DND-41 (cell line): ENCODE results near the gene TMEM252.

Experiments
- ATAC-seq: fragments of 200-7000 bp; cut with Tn5 transposase; 3 replicates; pipeline ENCODE4 v1.9.1; 2021; ENCODE audit warnings: low read depth; ENCODE audit not compliant: insufficient read depth
- DNase-seq: peaks from one replicate; pipeline ENCODE4 v3.0.0-alpha.2; 2020
- H2AFZ ChIP-seq: 2 replicates; pipeline ENCODE4 v1.6.0; 2012; ENCODE audit warnings: low read depth, low read length
- H3K27ac ChIP-seq: 2 replicates; pipeline ENCODE4 v1.5.1; 2012; ENCODE audit warnings: low read length, inconsistent platforms
- H3K27me3 ChIP-seq: fragments of 200-600 bp; sonication (generic); 2 replicates; pipeline ENCODE4 v1.6.0; 2012; ENCODE audit warnings: low read length, mild to moderate bottlenecking, inconsistent platforms; ENCODE audit not compliant: insufficient read depth, poor library complexity
- H3K36me3 ChIP-seq: 2 replicates; pipeline ENCODE4 v1.5.1; 2012; ENCODE audit warnings: low read length, inconsistent platforms; ENCODE audit not compliant: insufficient read depth
- H3K4me1 ChIP-seq: 2 replicates; pipeline ENCODE4 v1.5.1; 2012; ENCODE audit warnings: mild to moderate bottlenecking, low read length; ENCODE audit not compliant: insufficient read depth
- H3K4me2 ChIP-seq: 2 replicates; pipeline ENCODE4 v1.6.0; 2012; ENCODE audit warnings: mild to moderate bottlenecking, moderate library complexity, low read length, inconsistent platforms; ENCODE audit not compliant: insufficient read depth
- H3K4me3 ChIP-seq, 2 experiments: fragments of 200-600 bp in 1 of 2; shearing (Covaris generic) in 1 of 2; 2 replicates each; pipeline ENCODE4 v1.5.1; 2012 to 2016; ENCODE audit warnings: inconsistent platforms in 2 of 2, low read length in 2 of 2, mild to moderate bottlenecking in 2 of 2, low read depth in 1 of 2, moderate library complexity in 1 of 2
- H3K79me2 ChIP-seq: 2 replicates; pipeline ENCODE4 v1.6.0; 2012; ENCODE audit warnings: low read length, inconsistent platforms; ENCODE audit not compliant: insufficient read depth
- H3K9ac ChIP-seq: 2 replicates; pipeline ENCODE4 v1.6.0; 2012; ENCODE audit warnings: low read depth, mild to moderate bottlenecking, inconsistent platforms, low read length, moderate library complexity
- H3K9me3 ChIP-seq: 2 replicates; pipeline ENCODE4 v1.5.1; 2012; ENCODE audit warnings: low read length, moderate library complexity, mild to moderate bottlenecking, inconsistent platforms; ENCODE audit not compliant: insufficient read depth, severe bottlenecking
- H4K20me1 ChIP-seq: 2 replicates; pipeline ENCODE4 v1.6.0; 2012; ENCODE audit warnings: low read length; ENCODE audit not compliant: insufficient read depth
- CTCF ChIP-seq: IDR thresholded peaks from 2 replicates; pipeline ENCODE4 v1.5.1; 2012; ENCODE audit warnings: borderline replicate concordance, low read length, moderate library complexity, mild to moderate bottlenecking; ENCODE audit not compliant: poor library complexity, severe bottlenecking; ENCODE audit errors: extremely low read depth
- EZH2 ChIP-seq: IDR thresholded peaks from 3 replicates; pipeline ENCODE4 v1.6.1; 2012; ENCODE audit warnings: borderline replicate concordance, low read depth, mild to moderate bottlenecking, moderate library complexity, low read length, inconsistent platforms; ENCODE audit not compliant: severe bottlenecking

The TMEM252 gene

GRCh38 chr9:68538200-68538599 lies 2.5 kb downstream of the TMEM252 start:
- H2AFZ ChIP-seq, result no peak overlapping the region
- no peaks in the 10 kb centered on the region for H3K36me3 ChIP-seq
- no peak overlapping the region for H3K4me2 ChIP-seq
- DNase-seq, result no peak
- TF ChIP-seq EZH2 (no peak), CTCF (no peak)
- no peaks in the 10 kb centered on the region for H3K9me3 ChIP-seq
- H3K27me3 ChIP-seq, result no peaks in the 10 kb centered on the region
- no peak overlapping the region for H3K9ac ChIP-seq
- no peaks in the 10 kb centered on the region for H3K4me1 ChIP-seq
- H3K27ac ChIP-seq, result no peak overlapping the region
- no peaks in the 10 kb centered on the region for H3K79me2 ChIP-seq
- no peak for ATAC-seq
- no peak overlapping the region for H3K4me3 ChIP-seq
- H4K20me1 ChIP-seq, result no peaks in the 10 kb centered on the region

- H3K79me2 ChIP-seq, result no peaks in the 10 kb centered on the region
- TF ChIP-seq CTCF (no peak), EZH2 (no peak)
- no peak overlapping the region for H3K4me2 ChIP-seq
- H3K36me3 ChIP-seq, result no peaks in the 10 kb centered on the region
- no peaks in the 10 kb centered on the region for H3K4me1 ChIP-seq
- no peak overlapping the region for H2AFZ ChIP-seq
- DNase-seq, result no peak
- no peak overlapping the region for H3K27ac ChIP-seq
- no peaks in the 10 kb centered on the region for H4K20me1 ChIP-seq
- H3K27me3 ChIP-seq, result no peaks in the 10 kb centered on the region
- no peaks in the 10 kb centered on the region for H3K9me3 ChIP-seq
- ATAC-seq, result no peak
- H3K4me3 ChIP-seq, result no peak overlapping the region
- H3K9ac ChIP-seq, result no peak overlapping the region
These were observed 3.1 kb downstream of the TMEM252 start for GRCh38 chr9:68537616-68537880.

GRCh38 chr9:68536876-68537615 lies 3.6 kb downstream of the TMEM252 start:
- TF ChIP-seq EZH2, result no peak
- TF ChIP-seq CTCF, result no peak
- ATAC-seq, result no peak
- no peak overlapping the region for H2AFZ ChIP-seq
- no peaks in the 10 kb centered on the region for H3K27me3 ChIP-seq
- H3K9ac ChIP-seq, result no peak overlapping the region
- no peak overlapping the region for H3K27ac ChIP-seq
- no peak overlapping the region for H3K4me3 ChIP-seq
- no peaks in the 10 kb centered on the region for H3K79me2 ChIP-seq
- H3K9me3 ChIP-seq, result no peaks in the 10 kb centered on the region
- no peaks in the 10 kb centered on the region for H4K20me1 ChIP-seq
- no peaks in the 10 kb centered on the region for H3K4me1 ChIP-seq
- H3K4me2 ChIP-seq, result no peak overlapping the region
- no peak for DNase-seq
- no peaks in the 10 kb centered on the region for H3K36me3 ChIP-seq

GRCh38 chr9:68533678-68534077 lies 7.0 kb downstream of the TMEM252 start:
- Histone ChIP-seq H3K4me2 (no peak overlapping the region), H3K79me2 (no peaks in the 10 kb centered on the region), H4K20me1 (no peaks in the 10 kb centered on the region), H3K27me3 (no peaks in the 10 kb centered on the region), H3K4me3 (no peak overlapping the region), H3K27ac (no peak overlapping the region), H3K9me3 (no peaks in the 10 kb centered on the region), H3K9ac (no peak overlapping the region), H3K36me3 (no peaks in the 10 kb centered on the region), H2AFZ (no peak overlapping the region), H3K4me1 (no peaks in the 10 kb centered on the region)
- TF ChIP-seq CTCF (no peak), EZH2 (no peak)
- DNase-seq, result no peak
- no peak for ATAC-seq
